ENCODE results near the gene RNF175.

DNA sequence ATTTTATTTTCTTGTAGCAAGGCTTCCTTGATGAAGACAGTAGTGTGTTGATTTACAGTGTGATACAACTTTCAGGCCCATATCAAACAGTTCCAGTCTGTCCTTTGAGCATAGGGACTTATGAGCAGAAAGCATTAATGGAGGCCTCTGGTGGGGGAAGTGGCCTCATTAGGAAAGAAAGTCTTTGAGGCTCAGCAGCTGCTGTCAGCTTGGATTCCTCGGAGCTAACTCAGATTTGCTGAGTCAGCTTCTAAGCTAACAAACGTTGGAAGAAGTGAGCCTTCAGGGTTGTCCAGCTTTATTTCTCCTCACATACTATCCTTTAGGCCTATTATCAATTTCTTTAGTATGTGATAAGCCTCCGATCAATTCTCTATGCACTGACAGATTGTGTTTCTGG is 44.9 kb upstream of the RNF175 start:
- TF ChIP-seq EZH2 (IDR thresholded peaks at IDR 0.05), result no peak
- TF ChIP-seq POLR2AphosphoS5 (IDR thresholded peaks at IDR 0.05; ENCODE audit: borderline replicate concordance, low read depth, low read length), result no peak
- no peak for TF ChIP-seq FOXP2 (optimal IDR thresholded peaks at IDR 0.05; ENCODE audit: control extremely low read depth, extremely low read length, insufficient read depth)

Measured in SK-N-MC (cell line).